Breast epithelium (tissue), 4 donors: ENCODE measurements around the gene PIGM. TPM values are rescaled to one million over a fixed set of nuclear protein-coding genes. Genes with fewer than 3 reads are reported as not detected.

Source experiments
- DNase-seq, 2 donors: peaks; one replicate each; pipeline ENCODE4 v3.0.0-alpha.2; 2019; ENCODE audit warnings: low spot score in 2 of 2
- H3K27ac ChIP-seq, 2 donors: fragments of 200-600 bp; sonication (generic) in 1 of 2; one replicate each; pipeline ENCODE4 v1.5.1; 2016 to 2019; ENCODE audit warnings: mild to moderate bottlenecking in 1 of 2
- H3K27me3 ChIP-seq, 2 donors: fragments of 200-600 bp; sonication (generic) in 1 of 2; one replicate each; pipeline versions ENCODE4 v1.5.1 to v1.6.0; 2017 to 2019; ENCODE audit warnings: control low read depth in 1 of 2, mild to moderate bottlenecking in 1 of 2
- H3K36me3 ChIP-seq: fragments of 200-600 bp; one replicate; pipeline ENCODE4 v1.5.1; 2019
- H3K4me1 ChIP-seq, 2 donors: fragments of 200-600 bp; sonication (generic); one replicate each; pipeline ENCODE4 v1.5.1; 2016 to 2019; ENCODE audit warnings: control low read depth in 1 of 2
- H3K4me3 ChIP-seq, 3 donors: fragments of 200-600 bp; sonication (generic); 1 replicate in 2 of 3; 2 replicates in 1 of 3; pipeline ENCODE4 v1.5.1; 2016 to 2019; ENCODE audit warnings: mild to moderate bottlenecking in 3 of 3, moderate library complexity in 2 of 3
- H3K9me3 ChIP-seq, 2 donors: fragments of 200-600 bp; sonication (generic) in 1 of 2; one replicate each; pipeline ENCODE4 v1.5.1; 2016 to 2019; ENCODE audit warnings: control low read depth in 1 of 2
- POLR2A ChIP-seq: fragments of 450-650 bp; IDR thresholded peaks from one replicate; pipeline ENCODE4 v1.6.1; 2016; ENCODE audit warnings: antibody characterized with exemption, mild to moderate bottlenecking, moderate library complexity
- POLR2AphosphoS5 ChIP-seq, 3 donors: sonication (generic); formaldehyde crosslinking; IDR thresholded peaks; one replicate each; pipeline ENCODE4 v1.6.1; 2017; ENCODE audit warnings: antibody characterized with exemption in 3 of 3
- intact Hi-C: fragments of 100-400 bp; cut with DNase I; formaldehyde crosslinking; loops from one replicate; pipeline ENCODE4 v1.15.1; 2023; ENCODE audit warnings: low total_unique reads
- total RNA-seq, 3 donors: library from RNA; depleted of rRNA; stranded (reverse); fragments of >200 nt; gene quantifications; one replicate each; pipeline ENCODE4 v1.1.0, GENCODE V29; 2016
- TF ChIP-seq, protein P1 (sequence below), 3 donors: fragments of 450-650 bp; IDR thresholded peaks; one replicate each; pipeline ENCODE4 v1.5.1; 2016 to 2017; ENCODE audit warnings: antibody characterized with exemption in 3 of 3, mild to moderate bottlenecking in 3 of 3, moderate library complexity in 3 of 3

The PIGM gene
- total RNA-seq, 3 donors from 2014 or later: 4.9 to 8.2 (median 5.1) TPM

DNA sequence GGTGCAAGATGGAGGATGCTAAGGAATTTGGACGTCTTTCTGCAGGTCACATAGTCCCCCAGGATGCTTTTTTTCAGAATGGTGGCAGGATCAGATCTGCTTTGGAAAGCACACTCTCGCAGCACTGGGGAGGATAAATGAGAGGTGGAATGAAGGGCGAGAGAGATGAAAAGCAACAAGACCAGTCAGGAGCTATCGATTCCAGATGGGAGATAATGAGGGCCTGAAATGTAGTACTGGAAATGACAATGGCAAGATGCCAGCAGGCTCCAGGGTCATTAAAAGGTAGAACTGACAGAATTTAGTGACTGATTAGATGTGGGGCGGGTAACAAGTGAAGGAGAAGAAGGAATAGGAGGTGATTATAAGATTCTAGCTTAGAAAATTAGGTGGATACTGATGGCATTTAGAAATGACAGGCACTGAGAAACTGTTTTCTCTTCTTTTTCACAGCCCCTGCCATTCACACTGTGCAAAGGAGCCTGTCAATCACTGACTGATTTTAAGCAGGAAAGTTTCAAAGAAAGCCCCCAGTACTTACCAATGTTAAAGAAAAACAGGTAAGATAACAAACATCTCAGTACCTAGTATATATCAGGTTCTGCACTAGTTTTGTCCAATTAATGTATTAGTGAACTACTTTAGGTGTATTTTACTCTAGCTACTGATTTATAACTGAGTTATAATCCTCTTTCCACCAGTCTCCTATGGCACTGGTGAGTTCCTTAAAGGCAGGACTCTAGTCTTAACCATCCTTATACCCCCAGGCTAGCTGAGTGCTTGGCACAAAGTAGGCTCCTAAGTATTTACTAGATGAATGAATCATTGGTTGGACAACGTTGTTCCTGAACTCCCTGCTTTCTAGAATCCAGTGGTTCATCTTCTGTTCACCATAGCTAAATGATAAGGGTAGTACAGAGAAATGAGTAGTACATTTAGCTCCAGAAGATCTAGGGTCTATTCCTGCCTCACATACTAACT lies 9.2 kb downstream of the PIGM start:
- DNase-seq: no peak
- Histone ChIP-seq H3K27ac (no peak overlapping the region), H3K36me3 (no peaks in the 10 kb centered on the region), H3K4me1 (no peaks in the 10 kb centered on the region), H3K4me3 (no peak overlapping the region), H3K27me3 (no peaks in the 10 kb centered on the region), H3K9me3 (no peaks in the 10 kb centered on the region)
- intact Hi-C loops: no loop called here
- no peak for TF ChIP-seq POLR2AphosphoS5 (IDR thresholded peaks at IDR 0.05)
- TF ChIP-seq, protein P1, sequence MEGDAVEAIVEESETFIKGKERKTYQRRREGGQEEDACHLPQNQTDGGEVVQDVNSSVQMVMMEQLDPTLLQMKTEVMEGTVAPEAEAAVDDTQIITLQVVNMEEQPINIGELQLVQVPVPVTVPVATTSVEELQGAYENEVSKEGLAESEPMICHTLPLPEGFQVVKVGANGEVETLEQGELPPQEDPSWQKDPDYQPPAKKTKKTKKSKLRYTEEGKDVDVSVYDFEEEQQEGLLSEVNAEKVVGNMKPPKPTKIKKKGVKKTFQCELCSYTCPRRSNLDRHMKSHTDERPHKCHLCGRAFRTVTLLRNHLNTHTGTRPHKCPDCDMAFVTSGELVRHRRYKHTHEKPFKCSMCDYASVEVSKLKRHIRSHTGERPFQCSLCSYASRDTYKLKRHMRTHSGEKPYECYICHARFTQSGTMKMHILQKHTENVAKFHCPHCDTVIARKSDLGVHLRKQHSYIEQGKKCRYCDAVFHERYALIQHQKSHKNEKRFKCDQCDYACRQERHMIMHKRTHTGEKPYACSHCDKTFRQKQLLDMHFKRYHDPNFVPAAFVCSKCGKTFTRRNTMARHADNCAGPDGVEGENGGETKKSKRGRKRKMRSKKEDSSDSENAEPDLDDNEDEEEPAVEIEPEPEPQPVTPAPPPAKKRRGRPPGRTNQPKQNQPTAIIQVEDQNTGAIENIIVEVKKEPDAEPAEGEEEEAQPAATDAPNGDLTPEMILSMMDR (IDR thresholded peaks at IDR 0.05): no peak
- no peak for TF ChIP-seq POLR2A

DNA sequence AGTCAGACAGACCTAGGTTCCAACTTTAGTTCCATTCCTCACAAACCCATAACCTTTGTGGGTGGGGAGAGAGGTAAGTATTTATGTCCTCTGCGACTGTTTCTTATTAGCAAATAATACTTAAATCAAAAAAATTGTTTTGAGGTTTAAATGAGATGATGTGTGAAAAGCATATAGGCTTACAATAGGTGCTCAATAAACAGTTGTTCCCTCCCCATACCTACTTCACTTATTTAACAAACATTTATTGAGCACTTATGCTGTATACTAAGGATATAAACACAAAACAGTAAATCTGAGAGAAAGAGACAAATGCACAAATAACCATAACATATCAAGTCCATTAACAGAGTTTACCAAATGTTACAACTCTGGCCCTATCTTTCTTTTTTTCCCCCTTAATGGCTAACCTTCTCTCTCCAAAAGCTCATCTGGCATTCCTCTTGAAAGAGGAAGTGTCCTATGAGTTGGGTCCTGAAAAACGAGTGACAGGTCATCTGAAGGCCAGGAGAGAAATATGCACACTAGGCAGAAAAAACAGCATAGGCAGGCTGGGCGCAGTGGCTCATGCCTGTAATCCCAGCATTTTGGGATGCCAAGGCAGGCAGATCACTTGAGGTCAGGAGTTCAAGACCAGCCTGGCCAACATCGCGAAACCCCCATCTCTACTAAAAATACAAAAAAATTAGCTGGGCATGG lies 10.3 kb downstream of the PIGM start:
- no peaks in the 10 kb centered on the region for H3K27me3 ChIP-seq
- H3K4me1 ChIP-seq: no peaks in the 10 kb centered on the region
- DNase-seq: no peak
- H3K4me3 ChIP-seq: no peak overlapping the region
- no peaks in the 10 kb centered on the region for H3K9me3 ChIP-seq
- TF ChIP-seq POLR2A (no peak), POLR2AphosphoS5 (IDR thresholded peaks at IDR 0.05) (no peak)
- TF ChIP-seq, protein P1 (IDR thresholded peaks at IDR 0.05): no peak
- intact Hi-C loops: no loop called here
- H3K27ac ChIP-seq: no peak overlapping the region
- H3K36me3 ChIP-seq: no peaks in the 10 kb centered on the region

DNA sequence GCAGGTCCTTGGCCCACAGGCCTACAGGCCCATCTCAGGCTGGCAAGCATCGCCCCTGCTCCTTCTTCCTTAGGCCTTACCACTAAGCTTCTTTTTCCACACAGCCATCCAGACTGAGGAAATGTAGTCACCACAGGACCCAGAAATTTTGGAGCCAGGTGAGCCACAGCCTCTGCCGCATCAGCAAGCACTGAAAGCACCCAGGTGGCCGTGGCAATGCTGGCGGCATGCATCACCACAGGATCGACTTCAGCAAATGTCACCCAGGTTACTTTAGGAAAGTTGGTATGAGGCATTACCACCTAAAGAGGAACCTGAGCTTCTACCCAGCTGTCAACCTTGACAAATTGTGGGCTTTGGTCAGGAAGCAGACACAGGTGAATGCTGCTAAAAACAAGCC lies 11.6 kb downstream of the PIGM start:
- intact Hi-C loops: no loop called here
- no peak for DNase-seq
- H3K4me3 ChIP-seq: no peak overlapping the region

DNA sequence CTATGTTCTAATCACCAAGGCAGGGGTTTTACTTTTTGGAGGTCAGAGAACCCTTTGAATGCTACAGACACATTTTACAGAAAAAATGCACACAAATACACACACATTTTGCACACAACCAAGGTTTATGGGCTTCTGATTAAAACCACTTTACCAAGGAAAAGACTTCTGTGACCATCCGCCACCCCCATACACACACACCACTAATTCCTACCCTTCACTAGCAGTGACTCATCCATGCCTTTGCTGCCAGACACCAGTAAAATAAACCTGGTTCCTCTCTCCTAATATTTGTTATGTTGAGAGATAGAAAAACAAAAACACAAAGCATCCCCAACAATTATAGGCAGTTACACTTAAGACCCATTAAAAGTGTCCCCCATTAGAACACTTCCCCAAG lies 12.9 kb downstream of the PIGM start:
- H3K27me3 ChIP-seq: no peaks in the 10 kb centered on the region

More for the DNA sequence above, 11.6 kb downstream of the PIGM start:
- Histone ChIP-seq H3K27ac (no peak overlapping the region), H3K4me1 (no peaks in the 10 kb centered on the region), H3K9me3 (no peaks in the 10 kb centered on the region), H3K36me3 (no peaks in the 10 kb centered on the region), H3K27me3 (no peaks in the 10 kb centered on the region)
- TF ChIP-seq POLR2A (no peak), POLR2AphosphoS5 (IDR thresholded peaks at IDR 0.05) (no peak)
- TF ChIP-seq, protein P1 (IDR thresholded peaks at IDR 0.05): no peak

More for the DNA sequence above, 12.9 kb downstream of the PIGM start:
- DNase-seq: no peak
- Histone ChIP-seq H3K9me3 (no peaks in the 10 kb centered on the region), H3K4me3 (no peak overlapping the region), H3K36me3 (no peaks in the 10 kb centered on the region), H3K4me1 (no peaks in the 10 kb centered on the region), H3K27ac (no peak overlapping the region)
- TF ChIP-seq, protein P1 (IDR thresholded peaks at IDR 0.05): no peak
- TF ChIP-seq POLR2A: no peak
- TF ChIP-seq POLR2AphosphoS5 (IDR thresholded peaks at IDR 0.05): no peak
- intact Hi-C loops: no loop called here
